UCSD-AML1 (cell line): ENCODE data around the gene EN1.

Experiments used
- DNase-seq: peaks from one replicate; lab custom pipeline; 2025; ENCODE audit not compliant: unreplicated experiment; lab: John Stamatoyannopoulos, UW

EN1 gene

DNA sequence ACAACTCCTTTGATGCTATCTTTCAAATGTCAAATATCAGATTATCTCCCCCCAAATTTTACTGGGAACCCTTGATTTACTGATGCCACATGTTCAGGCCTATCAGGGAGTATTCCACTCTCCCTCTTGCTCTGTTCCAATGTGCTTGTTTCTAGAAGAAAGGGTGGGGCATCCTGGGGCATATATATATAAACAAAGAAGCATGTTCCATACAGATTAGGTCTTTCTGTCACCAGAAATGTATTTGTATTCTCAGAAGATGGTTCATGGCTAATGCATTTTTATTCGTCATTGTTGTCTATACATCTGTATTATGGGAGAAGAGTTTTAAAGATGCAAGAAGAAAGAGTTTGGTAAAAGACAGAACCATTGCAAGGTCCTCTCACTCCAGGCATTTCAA is 24.9 kb downstream of the EN1 start:
- no peak for DNase-seq

DNA sequence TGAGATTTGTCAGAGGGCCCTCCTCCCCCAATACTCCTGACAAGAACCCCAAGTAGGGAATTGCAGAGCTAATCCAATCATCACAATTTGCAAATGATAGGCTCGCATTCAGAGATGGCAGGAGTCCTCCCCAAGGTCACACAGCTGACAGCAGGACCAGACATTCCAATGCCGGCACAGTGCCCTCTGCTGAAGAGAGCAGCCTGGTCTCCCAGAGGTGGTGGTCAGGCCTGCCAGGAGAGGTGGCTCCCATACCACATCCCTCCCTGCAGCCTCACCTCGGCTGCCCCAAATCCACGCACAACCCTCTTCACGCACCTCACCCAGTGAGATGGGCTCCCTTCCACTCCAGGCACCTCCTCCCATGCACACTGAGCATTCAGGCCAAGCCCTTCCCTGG is 25.4 kb downstream of the EN1 start:
- no peak for DNase-seq

- no peak for DNase-seq
Measured at GRCh38 chr2:118817469-118817868, 30.0 kb downstream of the EN1 start.

DNA sequence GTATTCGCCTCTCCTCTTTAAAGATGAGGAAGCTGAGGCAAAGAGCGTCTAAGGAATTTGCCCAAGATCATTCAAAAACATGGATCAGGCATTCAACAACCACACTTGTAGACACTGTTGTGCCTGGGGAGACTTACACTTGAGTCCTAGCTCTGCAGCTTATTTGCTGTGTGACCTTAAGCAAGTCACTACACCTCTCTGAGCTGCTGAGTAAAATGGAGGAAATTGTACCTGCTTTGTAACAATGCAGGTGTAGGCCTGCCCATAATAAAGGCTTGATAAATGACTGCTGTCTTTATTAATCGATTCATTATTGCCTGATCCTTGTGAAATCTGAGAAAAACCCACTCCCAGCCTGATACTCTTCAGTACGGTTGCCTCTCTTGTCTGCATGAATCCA is 30.8 kb downstream of the EN1 start:
- DNase-seq = no peak

GRCh38 chr2:118815731-118816130 is 31.7 kb downstream of the EN1 start:
- no peak for DNase-seq

- DNase-seq = no peak
Measured at GRCh38 chr2:118815314-118815713, 32.1 kb downstream of the EN1 start.

- DNase-seq = no peak
Measured at GRCh38 chr2:118814368-118814767, 33.1 kb downstream of the EN1 start.

GRCh38 chr2:118813601-118814339 is 33.7 kb downstream of the EN1 start:
- no peak for DNase-seq

DNA sequence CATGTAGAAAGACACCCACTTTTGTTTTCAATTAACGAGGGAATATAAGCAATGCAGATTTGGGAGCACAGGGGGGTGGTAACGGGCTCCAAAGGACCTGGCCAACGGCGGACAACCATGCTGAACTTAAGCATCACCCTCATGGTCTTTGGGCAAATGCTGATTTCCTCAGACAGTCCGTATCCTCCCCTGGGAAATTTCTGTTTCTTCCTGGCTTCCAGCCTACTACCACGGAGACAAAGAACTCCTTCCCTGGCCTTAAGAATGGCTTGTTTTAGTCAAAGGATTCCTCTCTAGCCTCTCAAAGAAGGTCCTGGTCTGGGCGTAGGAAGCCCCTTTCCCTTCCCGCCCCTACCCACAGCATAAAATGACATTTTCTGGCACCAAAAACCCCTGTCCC is 34.3 kb downstream of the EN1 start:
- no peak for DNase-seq

DNA sequence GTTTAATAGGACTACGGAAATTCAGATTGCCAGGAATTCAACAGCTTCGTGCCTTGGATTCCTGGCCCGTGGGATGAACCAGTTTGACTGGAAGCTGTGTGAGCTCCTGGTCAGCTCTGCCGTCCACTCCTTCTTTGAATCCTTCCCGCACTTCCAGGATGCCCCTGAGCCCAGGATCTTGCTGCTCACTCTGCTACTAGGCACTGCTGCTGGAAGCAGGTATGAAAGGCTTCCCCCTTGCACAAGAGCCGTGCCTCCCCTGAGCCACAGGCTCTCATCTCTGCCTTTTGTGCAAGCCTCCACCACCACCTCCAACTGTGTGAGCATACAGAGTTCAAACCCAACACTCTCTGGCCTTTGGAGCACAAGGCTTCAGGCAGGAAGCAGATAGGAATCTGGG is 34.9 kb downstream of the EN1 start:
- no peak for DNase-seq

- no peak for DNase-seq
Measured at GRCh38 chr2:118811514-118812115, 35.8 kb downstream of the EN1 start.

DNA sequence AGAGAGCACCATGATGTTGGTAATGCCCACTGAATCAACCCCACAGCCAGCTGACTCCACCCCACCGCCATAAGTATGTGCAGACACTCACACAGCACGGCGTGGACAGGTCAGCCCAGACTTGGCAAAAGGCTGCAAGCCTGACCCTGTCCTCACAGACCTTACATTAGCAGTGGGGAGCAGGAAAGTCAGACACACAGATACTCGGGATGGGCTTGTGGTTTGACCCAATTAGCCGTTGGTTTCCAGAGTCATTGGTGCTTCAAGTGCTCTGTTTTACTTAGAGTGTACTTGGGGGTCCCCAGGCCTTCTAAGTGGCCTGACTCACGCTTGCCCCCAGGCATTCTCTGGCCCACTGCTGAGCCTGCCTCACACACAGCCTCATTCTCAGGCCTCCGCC is 36.7 kb downstream of the EN1 start:
- no peak for DNase-seq

GRCh38 chr2:118808429-118808809 is 39.0 kb downstream of the EN1 start:
- DNase-seq = no peak

GRCh38 chr2:118807668-118808428 is 39.6 kb downstream of the EN1 start:
- no peak for DNase-seq

- no peak for DNase-seq
Measured at GRCh38 chr2:118806797-118807667, 40.4 kb downstream of the EN1 start.

DNA sequence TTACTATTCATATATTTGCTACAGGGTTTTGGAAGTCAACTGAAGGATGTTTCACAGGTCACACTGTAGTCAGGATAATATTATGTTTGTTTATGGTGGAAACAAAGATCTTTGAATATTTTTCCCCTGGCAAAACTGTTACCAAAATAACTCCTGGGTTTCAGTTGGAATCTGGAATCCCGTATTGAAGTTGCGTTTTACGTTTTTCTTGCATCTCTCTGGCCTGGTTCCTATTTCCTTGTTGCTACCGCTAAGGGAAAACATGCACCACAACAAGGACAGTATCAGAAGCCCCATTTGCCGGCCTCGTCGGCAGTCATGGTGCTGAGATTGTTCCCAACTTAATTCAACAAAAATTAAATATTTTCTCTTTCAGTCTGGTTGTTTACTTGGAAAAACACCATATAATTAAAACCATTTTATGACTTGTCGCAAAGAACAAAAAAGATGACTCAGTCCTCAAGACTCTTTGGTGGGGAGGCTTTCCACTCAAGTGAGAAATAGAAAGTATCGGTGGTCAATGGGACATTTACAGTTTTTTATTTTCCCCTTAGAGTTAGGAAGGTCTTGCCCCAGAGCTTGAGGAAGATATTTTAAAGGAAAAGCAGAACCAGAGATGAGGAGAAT is 42.3 kb downstream of the EN1 start:
- no peak for DNase-seq

DNA sequence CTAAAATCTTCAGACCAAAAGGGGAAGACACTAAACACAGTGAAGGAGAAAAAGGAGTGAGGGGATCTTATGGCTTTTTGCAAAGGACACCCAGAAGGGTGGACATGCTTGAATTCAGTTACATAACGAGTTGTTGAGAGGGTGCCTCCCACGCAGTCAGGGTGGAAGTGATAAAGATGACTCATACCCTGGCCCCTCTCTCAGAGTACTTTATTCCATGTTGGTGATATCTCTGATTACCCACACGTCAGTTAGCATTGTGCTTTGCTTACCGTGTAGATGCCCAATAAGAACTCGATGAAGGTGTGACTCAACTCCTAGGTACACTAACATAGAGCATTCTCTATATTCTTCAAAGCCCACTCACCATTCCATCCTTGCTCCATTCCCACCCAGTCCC is 44.4 kb downstream of the EN1 start:
- DNase-seq = no peak

GRCh38 chr2:118801151-118801550 is 46.3 kb downstream of the EN1 start:
- DNase-seq = no peak

- DNase-seq = no peak
Measured at GRCh38 chr2:118800736-118801135, 46.7 kb downstream of the EN1 start.

GRCh38 chr2:118794546-118794945 is 52.9 kb downstream of the EN1 start:
- no peak for DNase-seq
